ENCODE data around the gene CYTH1. TPM values are rescaled to one million over a fixed set of nuclear protein-coding genes. Genes with fewer than 3 reads are reported as not detected.

The CYTH1 gene
- total RNA-seq, 1 experiment from 2014 or later, result 9.7 TPM

DNA sequence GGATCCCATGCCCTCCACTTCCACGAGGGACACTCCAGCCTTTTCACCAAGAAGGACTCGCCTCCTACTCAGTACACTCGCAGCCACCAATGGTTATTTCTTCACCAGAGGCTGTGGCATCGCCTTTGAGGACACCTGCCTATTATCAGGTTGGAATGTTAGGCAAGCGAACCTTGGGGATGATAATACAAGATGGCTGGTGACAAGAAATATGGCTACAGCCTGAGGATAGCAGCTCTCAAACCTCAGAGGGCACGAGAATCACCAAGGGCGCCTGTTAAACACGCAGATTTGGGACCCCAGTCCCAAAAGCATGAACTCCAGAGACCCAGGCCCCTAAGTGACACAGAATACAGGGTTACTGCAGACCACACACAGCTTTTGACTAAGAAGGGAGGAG, 58.1 kb downstream of the CYTH1 start:
- H4K8ac ChIP-seq (replicated peaks; ENCODE audit: insufficient read length, low read depth, low read length), result no peak overlapping the region

More for the DNA sequence above, 58.1 kb downstream of the CYTH1 start:
- H4K20me1 ChIP-seq (ENCODE audit: control insufficient read depth, insufficient read depth, insufficient read length), result no peaks in the 10 kb centered on the region
- Mint-ChIP-seq H3K27me3 (ENCODE audit: low read depth) (peaks cover 8% of the 10 kb centered on the region; the same call in 1 of the 2 replicates), H3K4me1 (peaks cover 45 to 52% of the 10 kb centered on the region in 2 experiments), H3K27ac (no peak overlapping the region), H3K4me3 (peak overlapping the region; percentile 59 to 76; a peak in 4 of 5 replicates), H3K36me3 (ENCODE audit: insufficient read depth in 1 of 3, low read depth in 3 of 3) (no peaks in the 10 kb centered on the region), H3K9me3 (no peaks in the 10 kb centered on the region)
- no peak overlapping the region for H3K23ac ChIP-seq (ENCODE audit: insufficient read length, low read depth, low read length)
- no peak for DNase-seq
- H3K14ac ChIP-seq (ENCODE audit: insufficient read depth, low read length), result no peak overlapping the region; the same call in 1 of the 2 replicates
- H2BK120ac ChIP-seq (ENCODE audit: low read depth, low read length, poor library complexity, severe bottlenecking), result no peak overlapping the region
- H4K91ac ChIP-seq (ENCODE audit: insufficient read length, low read depth, low read length), result no peak overlapping the region
- H3K4me2 ChIP-seq (ENCODE audit: insufficient read depth, insufficient read length, low read length), result peak overlapping the region; percentile 48
- H3K9me3 ChIP-seq (ENCODE audit: control insufficient read depth, low read depth, low read length), result no peaks in the 10 kb centered on the region
- H2BK20ac ChIP-seq (ENCODE audit: low read depth, low read length, poor library complexity, severe bottlenecking), result no peak overlapping the region
- no peak overlapping the region for H3K9ac ChIP-seq (ENCODE audit: extremely low read depth, insufficient read length, low read length)
- WGBS (ENCODE audit: extremely low coverage, insufficient read length, low lambda C conversion rate), result no CpG with 5 or more reads among the region's 8 CpGs
- no peak overlapping the region for H3K27ac ChIP-seq (ENCODE audit: insufficient read length, low read depth, low read length)
- H3T11ph ChIP-seq (ENCODE audit: low read length), result no peak overlapping the region
- no peaks in the 10 kb centered on the region for H3K79me1 ChIP-seq (ENCODE audit: insufficient read depth, low read depth, low read length, poor library complexity, severe bottlenecking)
- H2BK5ac ChIP-seq (ENCODE audit: insufficient read length, low read length), result no peak overlapping the region
- H3K79me2 ChIP-seq (ENCODE audit: insufficient read depth, low read length), result no peaks in the 10 kb centered on the region; the same call in 1 of the 2 replicates
- H3K4me1 ChIP-seq (ENCODE audit: insufficient read depth, low read length), result peaks cover 17% of the 10 kb centered on the region; the same call in 1 of the 2 replicates
- no peak overlapping the region for H3K56ac ChIP-seq (ENCODE audit: insufficient read length, low read depth, low read length)
- H2AFZ ChIP-seq (ENCODE audit: low read length), result no peak overlapping the region
- no peaks in the 10 kb centered on the region for H3K27me3 ChIP-seq (ENCODE audit: insufficient read depth, low read length)
- no peak overlapping the region for H3K18ac ChIP-seq (ENCODE audit: insufficient read length, low read depth, low read length)
- no peak overlapping the region for H2AK5ac ChIP-seq (ENCODE audit: insufficient read length, low read length)
- no peak overlapping the region for H2BK15ac ChIP-seq (ENCODE audit: low read depth, low read length)
- H4K5ac ChIP-seq (ENCODE audit: insufficient read length, low read depth, low read length), result no peak overlapping the region
- H2BK12ac ChIP-seq (ENCODE audit: insufficient read length, low read depth, low read length), result no peak overlapping the region
- TF ChIP-seq, protein P1, sequence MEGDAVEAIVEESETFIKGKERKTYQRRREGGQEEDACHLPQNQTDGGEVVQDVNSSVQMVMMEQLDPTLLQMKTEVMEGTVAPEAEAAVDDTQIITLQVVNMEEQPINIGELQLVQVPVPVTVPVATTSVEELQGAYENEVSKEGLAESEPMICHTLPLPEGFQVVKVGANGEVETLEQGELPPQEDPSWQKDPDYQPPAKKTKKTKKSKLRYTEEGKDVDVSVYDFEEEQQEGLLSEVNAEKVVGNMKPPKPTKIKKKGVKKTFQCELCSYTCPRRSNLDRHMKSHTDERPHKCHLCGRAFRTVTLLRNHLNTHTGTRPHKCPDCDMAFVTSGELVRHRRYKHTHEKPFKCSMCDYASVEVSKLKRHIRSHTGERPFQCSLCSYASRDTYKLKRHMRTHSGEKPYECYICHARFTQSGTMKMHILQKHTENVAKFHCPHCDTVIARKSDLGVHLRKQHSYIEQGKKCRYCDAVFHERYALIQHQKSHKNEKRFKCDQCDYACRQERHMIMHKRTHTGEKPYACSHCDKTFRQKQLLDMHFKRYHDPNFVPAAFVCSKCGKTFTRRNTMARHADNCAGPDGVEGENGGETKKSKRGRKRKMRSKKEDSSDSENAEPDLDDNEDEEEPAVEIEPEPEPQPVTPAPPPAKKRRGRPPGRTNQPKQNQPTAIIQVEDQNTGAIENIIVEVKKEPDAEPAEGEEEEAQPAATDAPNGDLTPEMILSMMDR (conservative IDR thresholded peaks at IDR 0.05), result no peak
- peaks cover 12% of the 10 kb centered on the region for H3K23me2 ChIP-seq (ENCODE audit: insufficient read length, low read depth, low read length, poor library complexity, severe bottlenecking)
- no peak overlapping the region for H3K4ac ChIP-seq (ENCODE audit: low read depth, low read length)
